HUES64 (cell line): ENCODE measurements around the gene AKR1C8. TPM values are rescaled to one million over a fixed set of nuclear protein-coding genes. Genes with fewer than 3 reads are reported as not detected.
"Not testable (repeated sequence)": the region's sequence is repeated elsewhere in the genome, so short reads cannot be mapped to it uniquely, and the experiment has no call there.

Experiments used
- H3K27ac ChIP-seq: 2 replicates; pipeline ENCODE4 v1.7.0; 2013; ENCODE audit warnings: low read depth, low read length, inconsistent platforms
- H3K27me3 ChIP-seq: 2 replicates; pipeline ENCODE4 v1.6.1; 2013; ENCODE audit warnings: mild to moderate bottlenecking, low read length; ENCODE audit not compliant: insufficient read depth
- H3K36me3 ChIP-seq: 2 replicates; pipeline ENCODE4 v1.6.1; 2013; ENCODE audit warnings: mild to moderate bottlenecking, low read length; ENCODE audit not compliant: insufficient read depth
- H3K4me1 ChIP-seq: 2 replicates; pipeline ENCODE4 v1.6.1; 2013; ENCODE audit warnings: mild to moderate bottlenecking, low read length, moderate library complexity; ENCODE audit not compliant: insufficient read depth
- H3K4me3 ChIP-seq: 2 replicates; pipeline ENCODE4 v1.5.1; 2013; ENCODE audit warnings: mild to moderate bottlenecking, low read length, moderate library complexity
- H3K9ac ChIP-seq: 2 replicates; pipeline ENCODE4 v1.6.1; 2013; ENCODE audit warnings: mild to moderate bottlenecking, low read depth, low read length
- H3K9me3 ChIP-seq: 2 replicates; pipeline ENCODE4 v1.6.1; 2013; ENCODE audit warnings: low read depth, low read length; ENCODE audit not compliant: insufficient read depth
- WGBS: fragments of 150-250, 120-280 bp; methylation state at CpG from one replicate; pipeline ENCODE4 v1.1.7; 2013; ENCODE audit warnings: missing lambda C conversion rate; 5-methylcytosine and 5-hydroxymethylcytosine counted together
- polyA plus RNA-seq, 2 experiments: library from polyadenylated mRNA; stranded (reverse); fragments of 50-300 nt; gene quantifications; one replicate each; pipeline ENCODE4 v1.2.3, GENCODE V29; 2013

AKR1C8 gene
- polyA plus RNA-seq (2013, experiment 1 of 2) = not detected
- polyA plus RNA-seq (2013, experiment 2 of 2) = not detected

DNA sequence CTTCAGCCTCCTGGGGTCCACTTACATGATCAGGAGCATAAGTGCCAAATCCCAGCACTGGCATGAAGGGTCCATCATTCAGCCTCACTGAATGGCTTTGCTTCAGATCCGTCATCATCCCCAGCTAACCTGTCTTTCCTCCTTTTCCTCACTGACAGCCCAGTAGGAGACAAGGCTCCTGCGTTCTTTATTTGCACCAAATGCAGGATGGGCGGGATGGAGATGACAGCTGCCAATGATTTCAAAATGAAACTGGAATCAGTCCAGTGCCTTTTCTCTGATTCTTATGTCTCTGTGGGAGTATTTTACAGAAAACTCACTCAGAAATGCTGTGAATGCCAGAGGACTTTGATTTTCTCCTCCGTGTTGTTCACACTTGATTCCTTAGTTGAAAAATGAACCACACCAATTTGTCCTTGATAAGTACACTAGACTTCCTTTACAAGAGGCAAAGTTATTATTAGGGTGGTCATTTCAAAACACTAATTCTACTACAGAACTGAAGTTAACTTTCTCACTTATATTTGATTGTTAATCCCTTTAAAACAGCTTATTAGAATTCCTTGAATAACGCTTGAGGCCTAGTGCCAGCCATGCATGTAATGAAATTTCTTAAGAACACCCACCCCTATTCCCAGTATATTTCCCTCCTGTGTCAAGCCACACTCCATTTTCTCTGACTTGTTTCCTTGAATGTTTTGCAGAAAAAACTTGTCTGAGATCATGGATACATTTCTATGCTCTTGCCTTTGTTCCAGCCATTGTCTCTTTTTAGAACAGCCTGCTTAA lies at the start of gene AKR1C8:
Gene AKR1C8 (minus strand): TSS at position 164 of the 789 bp plus-strand sequence. CDS start 46 bp downstream, at position 118.
- Histone ChIP-seq H3K27me3 (no peaks in the 10 kb centered on the region), H3K9me3 (peaks cover 16% of the 10 kb centered on the region; the same call in 1 of the 2 replicates), H3K9ac (no peak within 1 kb of the TSS), H3K4me1 (no peaks in the 10 kb centered on the region), H3K27ac (no peak within 1 kb of the TSS; the same call in 1 of the 2 replicates), H3K36me3 (no peaks in the 10 kb centered on the region), H3K4me3 (no peak within 1 kb of the TSS)
- WGBS = 87% methylated on average over 5 of the region's 5 CpGs

GRCh38 chr10:5234106-5234860 lies 49.3 kb upstream of the AKR1C8 start:
- no peaks in the 10 kb centered on the region for H3K9me3 ChIP-seq
- H3K36me3 ChIP-seq = no peaks in the 10 kb centered on the region
- H3K27me3 ChIP-seq = no peaks in the 10 kb centered on the region
- H3K4me3 ChIP-seq = no peak overlapping the region
- H3K4me1 ChIP-seq = no peaks in the 10 kb centered on the region
- H3K9ac ChIP-seq = no peak overlapping the region
- 86% methylated on average over 6 of the region's 6 CpGs for WGBS
- no peak overlapping the region for H3K27ac ChIP-seq

DNA sequence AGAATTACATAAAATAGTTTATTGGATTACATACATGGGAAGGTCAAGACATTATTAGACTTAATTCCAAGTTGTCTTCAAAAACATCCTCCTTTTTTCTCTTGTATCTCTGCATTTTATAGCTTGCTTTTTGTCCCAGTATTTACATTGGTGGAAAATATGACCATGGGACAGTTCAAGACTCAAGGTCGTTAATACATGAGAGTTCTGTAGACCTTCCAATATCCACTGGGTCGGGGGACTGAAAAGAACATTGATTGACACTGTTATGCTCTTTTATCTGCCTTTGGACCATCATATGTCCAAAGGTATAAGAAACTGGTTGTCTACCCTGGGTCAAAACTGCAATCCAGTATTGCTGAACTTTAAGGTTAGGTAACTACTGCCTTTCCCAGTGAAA lies 48.4 kb upstream of the AKR1C8 start:
- Histone ChIP-seq H3K4me1 (no peaks in the 10 kb centered on the region), H3K27me3 (no peaks in the 10 kb centered on the region), H3K36me3 (no peaks in the 10 kb centered on the region), H3K27ac (no peak overlapping the region), H3K9ac (no peak overlapping the region), H3K4me3 (no peak overlapping the region), H3K9me3 (no peaks in the 10 kb centered on the region)
- 88% methylated on average over 2 of the region's 2 CpGs for WGBS

GRCh38 chr10:5229019-5229418 lies 44.1 kb upstream of the AKR1C8 start:
- no peaks in the 10 kb centered on the region for H3K27me3 ChIP-seq
- no peak overlapping the region for H3K27ac ChIP-seq
- H3K9ac ChIP-seq = no peak overlapping the region
- H3K36me3 ChIP-seq = no peaks in the 10 kb centered on the region
- no peak overlapping the region for H3K4me3 ChIP-seq
- no peaks in the 10 kb centered on the region for H3K4me1 ChIP-seq
- WGBS = 88% methylated on average over 8 of the region's 8 CpGs
- no peaks in the 10 kb centered on the region for H3K9me3 ChIP-seq

GRCh38 chr10:5222942-5223341 lies 38.0 kb upstream of the AKR1C8 start:
- not testable (repeated sequence) for H3K4me3 ChIP-seq, H3K27ac ChIP-seq, H3K36me3 ChIP-seq, H3K27me3 ChIP-seq, H3K4me1 ChIP-seq, H3K9ac ChIP-seq
- H3K9me3 ChIP-seq = peaks cover 11% of the 10 kb centered on the region; the same call in 1 of the 2 replicates
- whole genome bisulfite sequencing = 82% methylated on average over 7 of the region's 7 CpGs

DNA sequence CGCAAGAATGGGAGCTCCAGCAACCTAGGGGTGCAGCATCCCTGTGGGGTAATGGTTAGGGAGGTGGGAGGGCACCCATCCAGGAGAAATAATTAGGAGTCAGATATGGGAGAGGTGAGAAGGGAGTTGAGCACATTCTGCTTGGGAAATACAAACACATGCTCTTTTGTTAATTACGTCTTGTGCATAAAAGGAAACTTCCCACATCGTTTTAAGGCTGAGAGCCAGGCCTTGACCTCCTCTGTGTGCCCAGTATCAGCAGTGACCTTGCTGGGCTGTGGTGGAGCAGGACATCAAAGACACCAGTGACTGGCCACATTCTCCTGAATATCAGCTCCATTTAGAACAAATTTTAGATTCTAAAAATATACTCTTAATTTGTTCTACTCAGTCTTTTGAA lies 34.3 kb upstream of the AKR1C8 start:
- H3K4me3 ChIP-seq = no peak overlapping the region
- H3K4me1 ChIP-seq = no peaks in the 10 kb centered on the region
- no peak overlapping the region for H3K9ac ChIP-seq
- no peak overlapping the region for H3K27ac ChIP-seq
- no peaks in the 10 kb centered on the region for H3K36me3 ChIP-seq
- 92% methylated on average over 3 of the region's 3 CpGs for WGBS
- no peaks in the 10 kb centered on the region for H3K27me3 ChIP-seq
- H3K9me3 ChIP-seq = peaks cover 14% of the 10 kb centered on the region; the same call in 1 of the 2 replicates

- H3K36me3 ChIP-seq = no peaks in the 10 kb centered on the region
- no peak overlapping the region for H3K4me3 ChIP-seq
- no peaks in the 10 kb centered on the region for H3K27me3 ChIP-seq
- H3K4me1 ChIP-seq = no peaks in the 10 kb centered on the region
- H3K9ac ChIP-seq = no peak overlapping the region
- peaks cover 23% of the 10 kb centered on the region; the same call in 1 of the 2 replicates for H3K9me3 ChIP-seq
- WGBS = 50% methylated on average over 2 of the region's 2 CpGs
- no peak overlapping the region for H3K27ac ChIP-seq
These were observed 31.9 kb upstream of the AKR1C8 start for GRCh38 chr10:5216801-5217200.

- Histone ChIP-seq H3K9me3 (peaks cover 26% of the 10 kb centered on the region; the same call in 1 of the 2 replicates), H3K36me3 (no peaks in the 10 kb centered on the region), H3K27ac (no peak overlapping the region), H3K9ac (no peak overlapping the region), H3K4me1 (no peaks in the 10 kb centered on the region), H3K27me3 (no peaks in the 10 kb centered on the region), H3K4me3 (no peak overlapping the region)
These were observed 27.0 kb upstream of the AKR1C8 start for GRCh38 chr10:5211696-5212536.

DNA sequence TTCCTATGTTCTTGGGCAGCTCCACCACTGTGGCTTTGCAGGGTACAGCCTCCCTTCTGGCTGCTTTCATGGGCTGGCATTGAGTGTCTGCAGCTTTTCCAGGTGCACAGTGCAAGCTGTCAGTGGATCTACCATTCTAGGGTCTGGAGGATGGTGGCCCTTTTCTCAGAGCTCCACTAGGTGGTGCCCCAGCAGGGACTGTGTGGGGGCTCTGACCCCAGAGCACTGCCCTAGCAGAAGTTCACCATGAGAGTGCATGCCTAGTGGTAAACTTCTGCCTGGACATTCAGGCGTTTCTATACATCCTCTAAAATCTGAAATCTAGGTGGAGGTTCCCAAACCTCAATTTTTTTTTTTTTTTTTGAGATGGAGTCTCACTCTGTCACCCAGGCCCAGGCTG lies 25.3 kb upstream of the AKR1C8 start:
- 100% methylated on average over 1 of the region's 1 CpG for WGBS
- peaks cover 23% of the 10 kb centered on the region; the same call in 1 of the 2 replicates for H3K9me3 ChIP-seq
- H3K4me1 ChIP-seq, H3K9ac ChIP-seq, H3K27me3 ChIP-seq, H3K4me3 ChIP-seq, H3K27ac ChIP-seq, H3K36me3 ChIP-seq: not testable (repeated sequence)

DNA sequence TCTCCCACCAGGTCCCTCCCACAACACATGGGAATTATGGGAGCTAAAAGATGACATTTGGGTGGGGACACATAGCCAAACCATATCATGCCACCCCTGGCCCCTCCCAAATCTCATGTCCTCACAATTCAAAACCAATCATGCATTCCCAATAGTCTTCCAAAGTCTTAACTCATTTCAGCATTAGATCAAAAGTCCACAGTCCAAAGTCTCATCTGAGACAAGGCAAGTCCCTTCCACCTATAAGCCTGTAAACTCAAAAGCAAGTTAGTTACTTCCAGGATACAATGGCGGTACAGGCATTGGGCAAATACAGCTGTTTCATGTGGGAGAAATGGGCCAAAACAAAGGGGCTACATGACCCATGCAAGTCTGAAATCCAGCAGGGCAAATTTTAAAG lies 24.8 kb upstream of the AKR1C8 start:
- H3K9me3 ChIP-seq = peaks cover 23% of the 10 kb centered on the region; the same call in 1 of the 2 replicates
- H3K36me3 ChIP-seq, H3K4me1 ChIP-seq, H3K4me3 ChIP-seq, H3K27ac ChIP-seq, H3K9ac ChIP-seq, H3K27me3 ChIP-seq: not testable (repeated sequence)
- 97% methylated on average over 1 of the region's 1 CpG for WGBS

- Histone ChIP-seq H3K36me3 (no peaks in the 10 kb centered on the region), H3K27ac (no peak overlapping the region), H3K4me1 (no peaks in the 10 kb centered on the region), H3K9me3 (peaks cover 12% of the 10 kb centered on the region), H3K4me3 (no peak overlapping the region), H3K27me3 (no peaks in the 10 kb centered on the region), H3K9ac (no peak overlapping the region)
- 92% methylated on average over 6 of the region's 6 CpGs for WGBS
These were observed 21.8 kb upstream of the AKR1C8 start for GRCh38 chr10:5206799-5207198.
